Activated T-cell treated with anti-CD3 and anti-CD28 coated beads, Interleukin-2, amount 50 U/mL, for 72 hours (primary cell): ENCODE results near the gene BRD7. TPM values are rescaled to one million over a fixed set of nuclear protein-coding genes. Genes with fewer than 3 reads are reported as not detected.
A peak's percentile ranks its signal among the peaks of the same experiment; 100 is the strongest.

Experiments
- ATAC-seq, 2 donors: fragments of 150-1000 bp; cut with Tn5 transposase; replicated peaks in 1 of 2; 2 replicates each; pipeline ENCODE4 v1.10.0; 2021; ENCODE audit warnings: moderate library complexity in 2 of 2, mild to moderate bottlenecking in 1 of 2
- DNase-seq, 2 donors: peaks; one replicate each; pipeline ENCODE4 v3.0.0; 2021 to 2022; ENCODE audit warnings: mixed read lengths in 1 of 2
- H3K27ac Mint-ChIP-seq: one replicate; pipeline ENCODE4 v1.8.0; 2022; ENCODE audit warnings: mild to moderate bottlenecking, moderate library complexity, mixed read lengths
- H3K27me3 Mint-ChIP-seq: one replicate; pipeline ENCODE4 v1.8.0; 2022; ENCODE audit warnings: low read depth, mixed read lengths
- H3K36me3 Mint-ChIP-seq, 2 donors: one replicate each; pipeline ENCODE4 v1.8.0; 2022; ENCODE audit warnings: mixed read lengths in 2 of 2, mild to moderate bottlenecking in 1 of 2; ENCODE audit not compliant: insufficient read depth in 2 of 2
- H3K4me1 Mint-ChIP-seq: one replicate; pipeline ENCODE4 v1.8.0; 2022; ENCODE audit warnings: low read depth, mixed read lengths
- H3K4me3 Mint-ChIP-seq, 2 donors: one replicate each; pipeline ENCODE4 v1.8.0; 2022; ENCODE audit warnings: mild to moderate bottlenecking in 2 of 2, mixed read lengths in 2 of 2, moderate library complexity in 2 of 2
- H3K9me3 Mint-ChIP-seq, 2 donors: one replicate each; pipeline ENCODE4 v1.8.0; 2022; ENCODE audit warnings: mixed read lengths in 2 of 2
- total RNA-seq, 2 donors: library from RNA; stranded (reverse); gene quantifications; one replicate each; pipeline ENCODE4 v1.2.3, GENCODE V29; 2022

Gene BRD7
- total RNA-seq, 2 donors from 2014 or later = 74.8 to 84.2 TPM

GRCh38 chr16:50318796-50319578 is 49.8 kb downstream of the BRD7 start:
- no peaks in the 10 kb centered on the region for H3K9me3 Mint-ChIP-seq
- H3K27me3 Mint-ChIP-seq = no peaks in the 10 kb centered on the region
- peak overlapping the region; percentile 85 for H3K27ac Mint-ChIP-seq
- ATAC-seq = no peak
- H3K4me3 Mint-ChIP-seq = no peak overlapping the region
- H3K4me1 Mint-ChIP-seq = peaks cover 10% of the 10 kb centered on the region
- no peak for DNase-seq
- H3K36me3 Mint-ChIP-seq = peaks cover 3 to 26% of the 10 kb centered on the region in 2 donors

- Mint-ChIP-seq H3K9me3 (no peaks in the 10 kb centered on the region), H3K36me3 (peaks cover 5 to 27% of the 10 kb centered on the region in 2 donors), H3K4me3 (no peak overlapping the region), H3K27ac (peak overlapping the region; percentile 70), H3K27me3 (no peaks in the 10 kb centered on the region), H3K4me1 (peaks cover 14% of the 10 kb centered on the region)
- DNase-seq (no peak), ATAC-seq (no peak)
Measured at GRCh38 chr16:50316848-50317630, 51.7 kb downstream of the BRD7 start.

- Mint-ChIP-seq H3K4me1 (peaks cover 14% of the 10 kb centered on the region), H3K27ac (peak overlapping the region; percentile 70), H3K27me3 (no peaks in the 10 kb centered on the region), H3K4me3 (no peak overlapping the region), H3K9me3 (no peaks in the 10 kb centered on the region), H3K36me3 (peaks cover 5 to 23% of the 10 kb centered on the region in 2 donors)
- DNase-seq (no peak), ATAC-seq (no peak)
Measured at GRCh38 chr16:50316102-50316847, 52.5 kb downstream of the BRD7 start.

- Mint-ChIP-seq H3K27ac (peak overlapping the region; percentile 70), H3K4me1 (peaks cover 14% of the 10 kb centered on the region), H3K36me3 (peaks cover 5 to 16% of the 10 kb centered on the region in 2 donors), H3K27me3 (no peaks in the 10 kb centered on the region), H3K4me3 (no peak overlapping the region), H3K9me3 (no peaks in the 10 kb centered on the region)
- DNase-seq (no peak), ATAC-seq (no peak)
Measured at GRCh38 chr16:50315346-50315997, 53.3 kb downstream of the BRD7 start.

- H3K27me3 Mint-ChIP-seq = no peaks in the 10 kb centered on the region
- H3K4me1 Mint-ChIP-seq = peaks cover 21% of the 10 kb centered on the region
- no peaks in the 10 kb centered on the region for H3K9me3 Mint-ChIP-seq
- no peak overlapping the region for H3K4me3 Mint-ChIP-seq
- ATAC-seq (no peak), DNase-seq (no peak)
- H3K36me3 Mint-ChIP-seq = peaks cover 5 to 16% of the 10 kb centered on the region in 2 donors
- H3K27ac Mint-ChIP-seq = no peak overlapping the region
Measured at GRCh38 chr16:50314665-50315064, 54.1 kb downstream of the BRD7 start.

- H3K4me3 Mint-ChIP-seq = peak overlapping the region; percentile 5 to 29
- H3K36me3 Mint-ChIP-seq = peaks cover 5 to 14% of the 10 kb centered on the region in 2 donors
- no peaks in the 10 kb centered on the region for H3K27me3 Mint-ChIP-seq
- ATAC-seq (peak; percentile 54 to 68), DNase-seq (peak; percentile 33 to 35)
- H3K27ac Mint-ChIP-seq = peak overlapping the region; percentile 13
- no peaks in the 10 kb centered on the region for H3K9me3 Mint-ChIP-seq
- peaks cover 21% of the 10 kb centered on the region for H3K4me1 Mint-ChIP-seq
Measured at GRCh38 chr16:50313596-50314478, 55.0 kb downstream of the BRD7 start.

GRCh38 chr16:50311891-50312501 is 56.8 kb downstream of the BRD7 start:
- Mint-ChIP-seq H3K27me3 (no peaks in the 10 kb centered on the region), H3K27ac (peak overlapping the region; percentile 39), H3K9me3 (no peaks in the 10 kb centered on the region), H3K4me3 (no peak overlapping the region), H3K36me3 (peaks cover 4 to 8% of the 10 kb centered on the region in 2 donors), H3K4me1 (peaks cover 21% of the 10 kb centered on the region)
- no peak for DNase-seq
- no peak for ATAC-seq

- H3K9me3 Mint-ChIP-seq = no peaks in the 10 kb centered on the region
- no peaks in the 10 kb centered on the region for H3K27me3 Mint-ChIP-seq
- DNase-seq (no peak), ATAC-seq (no peak)
- no peak overlapping the region for H3K27ac Mint-ChIP-seq
- no peak overlapping the region for H3K4me3 Mint-ChIP-seq
- peaks cover 4 to 8% of the 10 kb centered on the region in 2 donors for H3K36me3 Mint-ChIP-seq
- H3K4me1 Mint-ChIP-seq = peaks cover 21% of the 10 kb centered on the region
Measured at GRCh38 chr16:50311134-50311528, 57.7 kb downstream of the BRD7 start.

GRCh38 chr16:50310308-50311133 is 58.3 kb downstream of the BRD7 start:
- Mint-ChIP-seq H3K27me3 (no peaks in the 10 kb centered on the region), H3K36me3 (peaks cover 4 to 8% of the 10 kb centered on the region in 2 donors), H3K4me3 (no peak overlapping the region), H3K27ac (peak overlapping the region; percentile 88), H3K4me1 (peaks cover 21% of the 10 kb centered on the region), H3K9me3 (no peaks in the 10 kb centered on the region)
- DNase-seq (no peak), ATAC-seq (peak in 1 of 2 donors; percentile 12)

GRCh38 chr16:50309527-50310307 is 59.1 kb downstream of the BRD7 start:
- H3K4me3 Mint-ChIP-seq = no peak overlapping the region
- H3K27ac Mint-ChIP-seq = peak overlapping the region; percentile 88
- ATAC-seq = peak in 1 of 2 donors; percentile 8
- H3K36me3 Mint-ChIP-seq = peaks cover 2 to 8% of the 10 kb centered on the region in 2 donors
- no peak for DNase-seq
- H3K9me3 Mint-ChIP-seq = no peaks in the 10 kb centered on the region
- H3K4me1 Mint-ChIP-seq = peaks cover 21% of the 10 kb centered on the region
- no peaks in the 10 kb centered on the region for H3K27me3 Mint-ChIP-seq
